Measurements from ENCODE around the gene ELOVL3. TPM values are rescaled to one million over a fixed set of nuclear protein-coding genes. Genes with fewer than 3 reads are reported as not detected.

Gene ELOVL3
- polyA plus RNA-seq, 4 donors, result 2.1 to 3.4 (median 2.5) TPM

GRCh38 chr10:102222797-102223196, 3.3 kb upstream of the ELOVL3 start:
- no peak for DNase-seq (ENCODE audit: low read depth in 4 of 4, low spot score in 3 of 4)

DNA sequence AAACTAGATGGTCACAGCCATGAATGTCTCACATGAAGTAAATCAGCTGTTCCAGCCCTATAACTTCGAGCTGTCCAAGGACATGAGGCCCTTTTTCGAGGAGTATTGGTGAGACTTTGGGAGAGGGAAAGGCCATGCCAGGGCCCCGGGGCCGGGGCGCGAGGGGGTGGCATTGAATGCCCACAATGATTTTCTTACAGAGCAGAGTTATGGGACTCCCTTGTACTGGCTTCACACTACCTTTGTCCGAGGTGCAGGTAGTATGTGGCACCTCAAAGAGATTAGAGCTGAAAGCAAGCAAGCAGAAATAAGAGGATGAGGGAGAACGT, 407 bp downstream of the ELOVL3 start:
- DNase-seq (ENCODE audit: low read depth in 4 of 4, low spot score in 3 of 4), result no peak

GRCh38 chr10:102227050-102227449, 951 bp downstream of the ELOVL3 start:
- DNase-seq (ENCODE audit: low read depth in 4 of 4, low spot score in 3 of 4), result no peak

- peak in 3 of 4 donors; percentile 49 to 82 (median 68) for DNase-seq (ENCODE audit: low read depth in 4 of 4, low spot score in 3 of 4)
Measured at GRCh38 chr10:102229810-102230263, 3.7 kb downstream of the ELOVL3 start.

DNA sequence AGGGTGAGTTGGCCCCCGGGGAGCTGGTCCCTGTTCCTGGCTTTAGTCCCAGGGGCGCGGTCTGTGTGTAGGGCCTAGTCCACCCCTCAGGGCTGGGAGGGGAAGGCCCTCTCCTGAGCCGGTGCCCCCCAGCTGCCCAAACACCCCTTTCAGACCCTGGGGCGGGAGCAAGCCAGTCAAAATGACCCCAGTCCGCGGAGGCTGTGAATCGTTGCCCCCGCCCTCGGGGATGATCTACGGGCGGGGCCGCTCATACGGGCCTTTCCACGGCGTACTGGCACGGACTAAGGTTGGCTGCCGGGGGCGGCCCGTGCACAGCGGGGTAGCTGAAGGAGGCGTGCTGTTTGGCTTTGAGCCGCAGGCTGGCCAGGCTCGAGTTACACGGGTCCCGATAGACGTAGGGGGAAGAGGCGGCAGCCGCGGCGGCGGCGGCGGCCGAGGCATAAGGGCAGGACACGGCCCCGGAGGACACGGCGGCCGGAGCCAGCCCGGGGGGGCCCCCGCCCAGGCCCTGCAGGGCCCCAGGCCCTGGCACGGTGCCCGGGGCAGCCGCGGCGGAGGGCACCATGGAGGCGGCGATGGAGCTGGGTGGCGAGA, 4.3 kb downstream of the ELOVL3 start:
- no peak for DNase-seq (ENCODE audit: low read depth in 4 of 4, low spot score in 3 of 4)

- no peak for DNase-seq (ENCODE audit: low read depth in 4 of 4, low spot score in 3 of 4)
Measured at GRCh38 chr10:102230861-102231356, 4.8 kb downstream of the ELOVL3 start.

GRCh38 chr10:102231357-102232318, 5.5 kb downstream of the ELOVL3 start:
- DNase-seq (ENCODE audit: low read depth in 4 of 4, low spot score in 3 of 4), result no peak

- DNase-seq (ENCODE audit: low read depth in 4 of 4, low spot score in 3 of 4), result no peak
Measured at GRCh38 chr10:102233997-102234396, 7.9 kb downstream of the ELOVL3 start.

DNA sequence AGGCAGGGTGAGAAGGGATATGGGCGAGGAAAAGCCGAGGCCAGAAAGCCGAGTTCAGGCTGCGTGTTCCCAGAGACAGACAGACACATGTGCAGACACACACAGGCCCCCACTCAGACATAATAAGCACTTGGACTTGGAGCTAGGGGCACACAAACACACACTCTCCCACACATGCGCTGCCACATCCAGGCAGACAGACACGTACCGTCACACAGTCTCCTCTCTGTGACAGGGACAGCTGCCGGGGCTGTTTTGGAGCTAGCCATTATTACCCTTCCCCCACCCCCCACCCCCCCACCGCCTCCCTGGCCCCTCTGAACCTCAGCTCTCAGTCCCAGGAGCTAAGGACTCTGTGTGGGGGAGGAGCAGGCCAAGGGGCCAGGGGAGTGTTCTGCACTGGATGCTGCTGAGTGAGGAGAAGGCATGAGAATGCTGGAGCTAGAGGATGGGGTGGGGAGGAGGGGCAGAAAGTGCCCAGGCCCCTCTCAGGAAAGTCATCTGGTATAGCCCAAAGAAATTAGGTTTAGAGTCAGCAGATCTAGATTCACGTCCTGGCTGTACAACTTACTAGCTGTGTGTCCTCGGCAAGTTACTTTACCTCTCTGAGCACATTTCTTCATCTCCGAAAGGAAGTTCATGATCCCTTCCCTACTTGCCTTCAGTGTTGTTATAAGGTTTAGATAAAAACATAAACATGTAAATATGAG, 8.9 kb downstream of the ELOVL3 start:
- no peak for DNase-seq (ENCODE audit: low read depth in 4 of 4, low spot score in 3 of 4)

DNA sequence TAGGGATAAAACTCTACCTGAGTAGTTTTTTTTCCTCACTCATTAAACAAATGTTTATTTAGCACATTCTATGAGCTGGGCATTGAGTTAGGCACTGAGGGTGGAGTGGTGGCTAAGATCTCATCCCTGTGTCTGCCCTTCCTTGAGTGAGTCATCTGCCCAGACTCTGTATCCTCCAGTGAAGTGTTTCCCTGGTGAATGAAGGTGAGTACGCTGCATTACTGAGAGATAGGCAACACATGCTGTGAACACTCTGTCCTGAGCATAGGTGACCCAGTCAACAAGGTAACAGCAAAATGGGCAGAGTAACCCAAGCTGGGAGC, 9.5 kb downstream of the ELOVL3 start:
- no peak for DNase-seq (ENCODE audit: low read depth in 4 of 4, low spot score in 3 of 4)

GRCh38 chr10:102236006-102236405, 9.9 kb downstream of the ELOVL3 start:
- DNase-seq (ENCODE audit: low read depth in 4 of 4, low spot score in 3 of 4), result no peak

- DNase-seq (ENCODE audit: low read depth in 4 of 4, low spot score in 3 of 4), result no peak
Measured at GRCh38 chr10:102237711-102238252, 11.7 kb downstream of the ELOVL3 start.

DNA sequence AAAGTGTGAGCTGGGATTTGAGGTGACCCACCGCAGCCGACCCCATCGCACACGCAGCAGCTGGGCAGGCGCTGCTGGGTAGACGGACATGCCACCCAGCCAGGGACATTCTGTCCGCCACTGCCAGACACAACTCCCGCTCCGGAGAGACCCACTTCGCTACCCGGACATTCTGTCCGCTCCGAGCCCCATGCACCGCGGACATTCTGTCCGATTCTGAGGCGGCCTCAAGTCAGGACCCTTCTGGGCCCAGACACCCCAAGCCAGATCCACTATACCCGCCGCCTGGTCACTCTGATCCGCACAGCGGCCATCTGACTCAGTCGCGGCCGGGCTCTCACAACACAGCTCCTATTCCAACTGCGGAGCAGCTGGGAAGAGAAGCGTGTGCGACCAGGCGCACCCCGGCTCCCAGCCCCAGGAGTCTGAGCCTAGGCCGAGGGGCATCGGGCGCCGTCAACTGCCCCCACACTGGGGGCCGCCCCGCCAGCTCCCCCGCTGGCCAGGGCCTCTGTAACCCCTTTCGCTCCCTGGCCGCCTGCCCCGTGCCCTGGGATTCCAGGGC, 14.4 kb downstream of the ELOVL3 start:
- no peak for DNase-seq (ENCODE audit: low read depth in 4 of 4, low spot score in 3 of 4)

DNA sequence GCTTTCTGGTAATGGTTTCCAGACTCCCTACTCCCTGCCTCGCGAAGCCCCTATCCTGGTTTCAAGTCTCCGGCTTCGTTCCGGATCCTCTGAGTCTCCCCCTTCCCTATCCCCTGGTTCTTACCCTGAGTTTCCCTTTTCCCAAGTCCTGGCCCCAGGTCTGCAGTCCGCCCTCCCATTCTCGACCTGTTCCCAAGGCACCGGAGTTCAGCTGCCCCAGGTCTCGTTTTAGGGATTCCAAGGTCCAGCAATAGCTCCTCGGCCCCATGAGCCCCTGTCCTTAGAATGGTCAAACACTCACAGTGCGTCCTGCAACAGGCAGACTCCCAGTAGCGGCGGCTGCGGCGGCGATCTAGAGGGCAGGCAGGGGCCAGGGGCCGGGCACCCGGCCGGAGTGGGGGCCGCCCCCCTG, 14.9 kb downstream of the ELOVL3 start:
- no peak for DNase-seq (ENCODE audit: low read depth in 4 of 4, low spot score in 3 of 4)

- peak; percentile 85 to 90 (median 88) for DNase-seq (ENCODE audit: low read depth in 4 of 4, low spot score in 3 of 4)
Measured at GRCh38 chr10:102241444-102242117, 15.5 kb downstream of the ELOVL3 start, which contains the start of gene PITX3. TSS of gene PITX3 (minus strand) at chr10:102241512. CDS start at chr10:102232080, 9,432 bp downstream.

DNA sequence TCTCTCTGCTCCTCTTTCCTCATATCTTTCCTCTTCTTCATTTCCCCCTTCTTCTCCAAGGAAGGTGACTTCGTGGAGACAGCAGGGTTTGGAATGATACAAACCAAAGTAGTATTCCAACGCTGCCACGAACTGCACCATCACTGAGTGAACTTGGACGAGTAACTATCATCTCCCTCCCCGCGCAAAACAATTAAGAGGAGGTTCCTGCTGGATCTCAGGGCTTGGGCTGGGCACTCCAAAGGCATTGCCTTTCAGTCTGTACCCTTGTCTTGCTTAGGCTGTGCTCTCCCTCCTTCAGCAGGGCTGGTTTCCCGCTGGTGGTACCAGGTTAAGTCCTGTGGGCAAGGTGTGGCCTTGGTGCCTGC, 16.0 kb downstream of the ELOVL3 start:
- no peak for DNase-seq (ENCODE audit: low read depth in 4 of 4, low spot score in 3 of 4)

DNA sequence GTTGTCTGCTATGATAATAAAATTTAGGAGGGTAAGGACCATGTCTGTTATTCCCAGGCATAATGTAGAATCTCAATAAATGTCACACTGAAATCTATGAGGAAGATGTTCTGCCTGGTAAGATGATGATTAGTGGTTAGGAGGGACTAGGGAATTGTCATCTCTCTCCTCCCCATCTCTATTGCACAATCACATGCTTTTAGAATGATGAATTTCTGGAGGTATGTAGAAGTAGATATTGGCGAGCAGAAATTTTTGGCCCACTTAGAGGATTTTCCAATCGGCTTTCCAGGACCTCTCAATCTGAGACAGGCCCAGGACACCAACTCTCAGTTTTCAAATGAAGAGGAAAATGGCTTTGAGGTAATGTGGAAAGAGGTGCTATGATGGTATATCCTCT, 17.2 kb downstream of the ELOVL3 start:
- DNase-seq (ENCODE audit: low read depth in 4 of 4, low spot score in 3 of 4), result no peak

DNA sequence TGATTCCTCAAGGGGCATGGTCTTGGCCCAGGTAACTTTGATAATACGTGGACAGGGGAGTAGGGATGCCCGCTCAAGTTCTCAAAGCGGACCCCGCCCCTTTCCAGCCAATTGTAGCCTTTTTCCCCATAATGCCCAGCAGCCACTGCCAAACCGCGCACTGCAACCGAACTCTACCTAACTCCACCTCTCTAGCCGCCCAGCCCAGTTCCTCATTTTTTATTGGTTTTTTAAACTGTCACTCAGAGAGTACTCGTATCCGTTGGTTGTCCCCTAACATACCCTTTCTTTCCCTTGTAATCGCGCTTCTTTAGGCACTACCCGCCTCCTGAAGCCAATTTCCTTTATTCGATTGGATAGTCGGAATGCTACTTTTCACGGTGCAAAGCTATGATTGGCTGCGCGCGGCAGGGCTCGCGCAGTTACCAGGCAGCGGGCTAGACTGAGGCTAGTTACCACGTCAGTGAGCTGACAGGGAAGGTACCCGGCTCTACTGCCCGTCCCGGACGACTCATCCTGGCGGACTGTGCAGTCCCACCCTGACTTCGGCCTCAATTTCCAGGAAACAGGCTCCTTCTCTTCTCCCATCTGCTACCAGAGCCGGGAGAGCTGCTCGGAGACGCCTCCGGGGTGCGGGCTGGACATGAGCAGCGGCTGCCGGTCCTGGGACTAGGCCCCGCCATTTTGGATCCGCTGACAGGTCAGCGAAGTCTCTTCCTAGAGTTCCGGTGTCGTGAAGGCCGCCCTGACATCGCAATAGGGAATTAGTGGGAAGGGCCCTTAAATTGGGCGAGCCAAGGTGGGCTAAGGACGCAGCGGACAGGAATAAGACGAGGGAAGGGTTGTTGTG, 19.2 kb downstream of the ELOVL3 start, which contains the start of gene GBF1:
TSS of gene GBF1 (plus strand) at position 451 of the 850 bp plus-strand sequence. CDS start 13,407 bp downstream, outside the sequence.
- DNase-seq (ENCODE audit: low read depth in 4 of 4, low spot score in 3 of 4), result peak; percentile 91 to 100 (median 98)

DNA sequence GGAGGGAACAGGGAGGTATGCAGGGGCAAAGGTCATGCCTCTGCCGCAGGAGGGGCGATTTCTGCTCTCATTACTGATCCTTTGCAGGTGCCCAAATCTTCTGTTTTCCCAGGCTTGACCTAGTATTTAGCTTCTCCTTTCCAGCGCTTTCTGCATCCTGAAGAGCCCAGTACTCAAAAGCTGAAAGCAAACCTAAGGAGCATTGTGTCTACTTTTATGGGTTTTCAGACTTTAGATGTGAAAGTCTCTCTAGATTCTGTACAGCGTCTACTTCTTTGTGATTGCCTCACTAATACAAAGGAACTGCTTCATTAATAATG, 19.8 kb downstream of the ELOVL3 start:
- DNase-seq (ENCODE audit: low read depth in 4 of 4, low spot score in 3 of 4), result no peak

All from right renal pelvis (tissue), 4 donors.